ENCODE measurements around the gene MRPL9.

The MRPL9 gene

GRCh38 chr1:151729157-151729965, 33.9 kb downstream of the MRPL9 start:
- no peak for FAIRE-seq

- FAIRE-seq: no peak
Observed at GRCh38 chr1:151728151-151729054, 34.9 kb downstream of the MRPL9 start.

- no peak for FAIRE-seq
Observed at GRCh38 chr1:151723726-151724370, 39.4 kb downstream of the MRPL9 start.

- no peak for FAIRE-seq
Observed at GRCh38 chr1:151721788-151722510, 41.3 kb downstream of the MRPL9 start.

GRCh38 chr1:151720974-151721787, 42.1 kb downstream of the MRPL9 start, which contains the start of gene RIIAD1:
Gene RIIAD1 (plus strand): TSS chr1:151721522. CDS start chr1:151721537, 15 bp downstream.
- no peak for FAIRE-seq

GRCh38 chr1:151720554-151720953, 42.7 kb downstream of the MRPL9 start:
- FAIRE-seq: no peak

- no peak for FAIRE-seq
Observed at GRCh38 chr1:151720125-151720524, 43.2 kb downstream of the MRPL9 start.

GRCh38 chr1:151718666-151719065, 44.6 kb downstream of the MRPL9 start:
- FAIRE-seq: no peak

- FAIRE-seq: no peak
Observed at GRCh38 chr1:151718011-151718431, 45.3 kb downstream of the MRPL9 start.

- no peak for FAIRE-seq
Observed at GRCh38 chr1:151716771-151717631, 46.3 kb downstream of the MRPL9 start, which contains the start of gene CELF3. Gene CELF3 (minus strand): TSS chr1:151716803. CDS start chr1:151716020, 783 bp downstream.

GRCh38 chr1:151716405-151716762, 46.9 kb downstream of the MRPL9 start:
- no peak for FAIRE-seq

- FAIRE-seq: no peak
Observed at GRCh38 chr1:151715726-151716404, 47.4 kb downstream of the MRPL9 start.

- FAIRE-seq: no peak
Observed at GRCh38 chr1:151714820-151715725, 48.2 kb downstream of the MRPL9 start.

GRCh38 chr1:151713874-151714273, 49.4 kb downstream of the MRPL9 start:
- no peak for FAIRE-seq

- no peak for FAIRE-seq
Observed at GRCh38 chr1:151713044-151713443, 50.3 kb downstream of the MRPL9 start.

- FAIRE-seq: no peak
Observed at GRCh38 chr1:151711951-151712350, 51.3 kb downstream of the MRPL9 start.

- no peak for FAIRE-seq
Observed at GRCh38 chr1:151711044-151711800, 52.1 kb downstream of the MRPL9 start.
